GM19455 (cell line): ENCODE measurements around the gene PRKCA.
"Not testable (repeated sequence)": the region's sequence is repeated elsewhere in the genome, so short reads cannot be mapped to it uniquely, and the experiment has no call there.

Experiments
- ATAC-seq: cut with Tn5 transposase; IDR thresholded peaks from one replicate; pipeline ENCODE4 v1.9.1; 2021; ENCODE audit not compliant: unreplicated experiment

PRKCA gene

GRCh38 chr17:66595893-66596292, 293.5 kb downstream of the PRKCA start:
- no peak for ATAC-seq

DNA sequence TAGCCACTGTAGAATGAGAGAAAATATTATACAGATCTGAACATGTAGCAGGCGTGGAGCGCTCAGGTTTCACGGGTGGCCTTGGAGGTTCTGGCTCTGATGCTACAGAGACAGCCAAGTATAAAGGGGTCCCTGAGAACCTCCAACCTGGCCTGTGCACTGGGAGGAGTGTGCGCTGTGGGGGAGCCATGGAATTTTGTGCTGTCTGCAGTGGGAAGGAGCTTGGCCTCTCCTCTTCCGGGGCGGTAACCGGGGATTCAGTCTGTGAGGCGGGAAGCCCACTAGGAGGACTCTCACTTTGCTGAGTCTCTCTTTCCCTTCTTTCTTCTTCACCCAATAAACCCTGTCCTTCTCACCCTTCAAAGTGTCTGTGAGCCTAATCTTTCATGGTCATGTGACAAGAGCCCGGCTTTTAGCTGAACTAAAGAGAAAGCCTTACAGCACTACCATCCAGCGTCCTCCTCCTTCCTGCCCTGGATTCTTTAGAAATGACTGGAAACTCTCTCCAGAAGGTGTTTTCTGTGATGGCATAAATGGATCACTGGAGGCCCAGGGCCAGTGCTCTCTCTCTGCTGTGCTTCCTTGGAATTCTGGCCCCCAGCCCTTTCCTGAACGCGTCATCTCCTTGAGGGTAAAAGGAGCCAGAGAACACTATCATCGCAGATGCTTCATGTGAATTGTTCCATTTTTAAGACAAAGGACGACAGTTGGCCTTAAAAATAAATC, 300.4 kb downstream of the PRKCA start:
- ATAC-seq = no peak

DNA sequence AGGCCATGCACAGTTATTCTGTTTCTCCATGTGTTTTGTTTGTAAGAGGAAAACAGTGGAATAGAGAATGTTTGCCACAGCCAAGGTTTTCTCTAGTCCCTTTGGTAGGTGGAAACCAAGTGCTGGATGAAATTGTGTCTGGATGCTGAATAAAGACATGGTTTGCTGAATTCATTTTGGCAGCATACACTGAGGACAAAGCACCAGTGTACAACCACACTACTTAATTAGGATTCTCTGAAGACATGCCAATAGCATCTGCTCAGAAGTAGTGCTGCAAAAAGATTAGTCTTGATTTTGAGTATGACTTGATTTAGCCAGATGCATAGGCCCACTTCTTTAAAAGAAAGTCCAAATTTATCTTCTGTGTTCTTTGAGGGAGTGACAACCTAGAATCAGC, 302.0 kb downstream of the PRKCA start:
- ATAC-seq = no peak

- ATAC-seq = no peak
Observed at GRCh38 chr17:66605541-66605940, 303.1 kb downstream of the PRKCA start.

- no peak for ATAC-seq
Observed at GRCh38 chr17:66610361-66611133, 308.1 kb downstream of the PRKCA start.

DNA sequence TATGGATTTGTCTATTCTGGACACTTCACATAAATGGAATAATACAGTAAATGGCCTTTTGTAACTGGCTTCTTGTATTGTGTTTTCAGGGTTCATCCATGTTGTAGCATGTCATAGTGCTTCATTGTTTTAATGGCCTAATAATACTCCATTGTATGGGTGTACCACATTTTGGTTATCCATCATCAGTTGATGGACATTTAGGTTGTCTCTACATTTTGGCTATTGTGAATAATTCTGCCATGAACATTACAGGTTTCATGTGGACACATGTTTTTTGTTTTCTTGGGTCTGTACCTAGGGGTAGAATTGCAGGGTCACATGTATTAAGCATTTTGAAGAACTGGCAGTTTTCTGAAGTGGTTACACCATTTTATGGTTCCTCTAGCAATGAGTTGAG, 309.0 kb downstream of the PRKCA start:
- ATAC-seq = no peak

GRCh38 chr17:66612993-66613392, 310.6 kb downstream of the PRKCA start:
- ATAC-seq = no peak

DNA sequence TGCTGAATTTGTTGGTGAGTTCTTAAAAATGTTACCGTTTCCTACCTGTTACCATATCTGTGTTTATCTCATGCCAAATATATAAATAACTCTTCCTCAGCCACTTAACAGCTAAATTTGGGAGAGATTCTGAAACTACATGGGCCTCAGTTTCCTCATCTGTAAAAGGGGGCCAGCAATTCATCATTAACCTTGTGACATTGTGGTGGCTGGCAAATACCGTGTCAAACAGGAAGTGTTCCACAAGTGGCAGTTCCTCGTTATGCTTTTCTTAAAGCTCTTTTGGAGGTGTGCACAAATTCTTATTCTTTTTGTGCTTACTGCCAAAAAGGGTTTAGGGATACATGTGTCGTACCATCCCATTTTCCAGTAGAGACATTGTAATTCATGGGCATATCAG, 312.1 kb downstream of the PRKCA start:
- ATAC-seq = no peak

GRCh38 chr17:66619206-66619605, 316.8 kb downstream of the PRKCA start:
- no peak for ATAC-seq

- no peak for ATAC-seq
Observed at GRCh38 chr17:66620528-66620927, 318.1 kb downstream of the PRKCA start.

- not testable (repeated sequence) for ATAC-seq
Observed at GRCh38 chr17:66624630-66625029, 322.2 kb downstream of the PRKCA start.

GRCh38 chr17:66625311-66625767, 322.9 kb downstream of the PRKCA start:
- no peak for ATAC-seq

DNA sequence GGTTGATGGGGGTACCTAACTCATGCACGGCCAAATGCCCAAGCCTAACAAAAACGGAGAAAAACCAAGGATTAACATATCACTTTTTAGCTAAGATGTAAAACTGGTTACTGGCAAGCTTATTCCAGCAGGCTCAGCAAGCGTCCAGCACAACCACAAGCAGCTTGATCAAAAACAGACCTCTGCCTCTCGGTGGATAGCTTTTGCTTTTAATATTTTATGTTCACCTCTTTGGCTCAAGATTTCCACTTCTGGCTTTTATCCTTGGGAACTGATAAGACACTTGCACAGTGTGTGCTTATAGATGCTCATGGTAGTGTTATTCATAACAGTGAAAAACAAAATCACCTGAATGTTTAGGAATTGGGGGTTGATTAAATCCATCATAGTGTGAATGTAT, 325.6 kb downstream of the PRKCA start:
- no peak for ATAC-seq

DNA sequence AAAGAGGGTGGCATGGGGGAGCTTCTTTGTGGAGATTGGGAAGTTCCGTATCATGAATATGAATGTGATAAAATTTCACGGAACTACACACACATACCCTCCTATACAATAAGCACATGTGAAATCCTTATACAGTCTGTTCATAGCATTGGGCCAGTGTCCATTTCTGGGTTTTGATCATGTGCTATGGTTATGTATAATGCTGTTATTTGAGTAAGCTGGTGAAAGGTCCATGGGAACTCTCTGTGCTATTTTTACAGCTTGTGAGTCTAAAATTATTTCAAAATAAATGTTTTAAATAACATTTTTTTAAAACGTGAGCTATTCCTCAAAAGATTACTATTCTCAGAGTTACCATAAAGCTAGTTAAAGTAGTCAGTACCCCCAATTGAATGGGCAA, 327.3 kb downstream of the PRKCA start:
- ATAC-seq = no peak

- ATAC-seq = no peak
Observed at GRCh38 chr17:66630379-66630778, 328.0 kb downstream of the PRKCA start.

GRCh38 chr17:66630828-66631472, 328.5 kb downstream of the PRKCA start:
- ATAC-seq = no peak

DNA sequence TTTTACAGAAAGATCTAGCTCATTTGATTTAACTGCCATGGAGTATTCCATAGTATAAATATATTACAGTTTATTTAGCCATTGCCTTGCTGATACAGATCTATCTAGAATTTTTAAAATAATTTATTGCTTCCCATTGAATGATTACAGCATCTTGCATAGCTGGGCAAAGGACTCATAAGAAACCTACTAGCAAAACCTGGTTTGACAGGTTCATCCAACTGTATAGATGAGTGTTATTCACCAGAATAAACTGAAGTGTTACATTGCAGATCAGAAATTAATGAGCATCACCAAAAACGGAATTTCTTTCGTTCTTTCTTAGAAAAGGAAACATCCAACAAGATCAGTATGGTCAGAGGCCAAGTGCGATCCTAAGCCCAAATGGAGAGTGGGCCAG, 330.3 kb downstream of the PRKCA start:
- ATAC-seq = no peak

- ATAC-seq = no peak
Observed at GRCh38 chr17:66633317-66633965, 331.0 kb downstream of the PRKCA start.

DNA sequence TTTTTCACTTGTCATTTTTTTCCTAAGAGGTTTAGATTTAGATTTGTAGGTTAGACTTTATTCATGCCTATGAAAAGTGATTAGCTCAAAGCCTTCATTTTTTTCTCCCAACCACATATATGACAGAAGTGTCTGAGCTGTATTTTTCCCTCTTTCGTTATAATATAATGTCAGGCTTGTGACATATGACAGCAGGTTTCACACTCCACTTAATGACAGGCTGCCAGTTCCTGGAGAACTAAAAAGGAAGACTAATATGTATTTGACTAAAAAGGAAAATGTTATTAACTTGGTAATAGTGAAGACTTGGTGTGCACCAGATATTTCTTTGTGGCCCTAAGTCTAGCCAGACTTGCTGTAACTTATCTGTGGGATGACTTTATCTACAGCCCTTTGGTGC, 331.8 kb downstream of the PRKCA start:
- ATAC-seq = no peak

DNA sequence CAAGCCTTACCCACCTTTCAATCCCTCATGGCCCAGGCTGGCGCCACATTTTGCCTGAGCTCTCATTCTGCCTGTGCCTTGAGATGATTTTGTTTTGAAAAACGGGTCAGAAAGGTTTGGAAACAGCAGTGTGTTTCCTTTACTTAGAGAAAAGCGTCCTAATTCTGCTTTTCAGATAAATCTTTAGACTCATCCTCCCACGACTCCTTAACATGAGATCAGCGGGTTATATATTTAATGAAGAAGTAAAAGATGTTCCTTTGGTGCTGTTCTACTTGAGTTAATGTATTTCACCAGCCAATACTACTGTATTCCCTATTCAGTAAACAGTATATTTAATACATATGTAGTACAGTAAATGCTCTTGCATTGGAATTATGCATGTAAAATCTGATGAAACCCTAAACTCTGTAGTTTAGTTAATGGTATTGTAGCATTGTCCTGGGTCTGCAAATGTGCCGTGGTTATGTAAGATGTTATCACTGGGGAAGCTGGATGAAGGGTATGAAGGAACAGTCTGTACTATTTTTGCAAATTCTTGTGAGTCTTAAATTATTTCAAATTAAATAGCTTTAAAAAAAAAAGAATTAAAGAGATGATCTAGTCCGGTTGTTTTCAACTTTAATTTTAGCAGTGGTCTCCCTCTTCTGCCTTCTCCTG, 333.1 kb downstream of the PRKCA start:
- no peak for ATAC-seq

DNA sequence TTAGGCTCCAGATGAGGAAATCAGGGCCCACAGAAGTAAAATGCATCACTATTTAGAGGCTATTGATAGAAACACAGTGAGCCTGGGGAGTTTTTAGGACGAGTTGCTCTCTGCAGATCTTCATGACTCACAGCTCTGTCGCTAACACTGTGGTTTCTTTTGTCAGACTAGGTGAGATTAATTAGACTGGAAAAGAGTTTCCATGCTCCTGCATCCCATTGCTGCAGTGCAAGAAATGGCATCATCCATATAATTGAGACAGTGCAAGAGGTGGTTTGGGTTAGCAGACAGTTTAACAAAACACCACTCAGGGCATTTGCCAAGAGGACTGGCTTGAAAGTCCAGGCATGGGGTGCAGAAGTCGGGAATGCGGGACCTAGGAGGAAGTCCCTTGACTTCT, 333.7 kb downstream of the PRKCA start:
- ATAC-seq = no peak
